GM21619 (cell line): ENCODE measurements around the gene PAQR4.

ENCODE experiments used
- ATAC-seq: cut with Tn5 transposase; IDR thresholded peaks from one replicate; pipeline ENCODE4 v1.9.1; 2021; ENCODE audit not compliant: unreplicated experiment

The PAQR4 gene

DNA sequence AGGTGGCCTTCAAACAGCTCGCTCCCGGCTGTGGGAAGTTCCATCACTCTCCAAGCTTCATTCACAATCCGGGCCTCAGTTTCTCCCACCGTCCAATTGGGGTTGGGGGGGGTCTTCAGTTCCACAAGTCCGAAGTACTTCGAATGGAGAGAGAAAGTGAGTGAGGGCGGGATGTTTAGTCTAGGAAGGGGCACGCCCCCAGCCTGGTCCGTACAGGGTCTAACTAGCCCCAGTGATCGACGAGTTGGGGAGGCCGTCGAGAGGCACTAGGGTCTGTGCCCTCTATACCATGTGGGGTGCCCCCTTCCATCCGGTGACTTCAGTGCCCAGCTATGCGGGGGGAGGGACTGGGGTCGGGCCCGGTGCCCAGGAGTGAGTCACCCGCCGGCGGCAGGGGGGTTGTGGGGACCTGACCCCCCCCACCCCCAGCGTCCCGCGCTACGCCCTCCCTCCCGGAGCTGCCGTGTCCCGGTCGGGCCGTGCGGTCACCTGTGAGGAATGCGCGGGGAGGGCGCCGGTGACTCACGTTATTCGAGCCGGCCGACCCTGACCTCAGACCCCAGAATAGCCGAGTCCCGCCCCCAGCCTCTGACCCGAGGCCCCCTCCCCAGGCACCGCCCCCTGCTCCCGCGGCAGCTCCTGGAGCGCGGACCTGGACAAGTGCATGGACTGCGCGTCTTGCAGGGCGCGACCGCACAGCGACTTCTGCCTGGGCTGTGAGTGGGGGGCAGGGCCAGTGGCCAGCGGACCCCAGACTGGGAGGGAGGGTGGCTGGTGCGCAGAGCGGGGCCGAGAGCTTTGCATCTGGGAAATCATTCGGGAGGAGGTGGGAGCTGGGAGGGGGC, 51.7 kb downstream of the PAQR4 start:
- ATAC-seq: no peak

DNA sequence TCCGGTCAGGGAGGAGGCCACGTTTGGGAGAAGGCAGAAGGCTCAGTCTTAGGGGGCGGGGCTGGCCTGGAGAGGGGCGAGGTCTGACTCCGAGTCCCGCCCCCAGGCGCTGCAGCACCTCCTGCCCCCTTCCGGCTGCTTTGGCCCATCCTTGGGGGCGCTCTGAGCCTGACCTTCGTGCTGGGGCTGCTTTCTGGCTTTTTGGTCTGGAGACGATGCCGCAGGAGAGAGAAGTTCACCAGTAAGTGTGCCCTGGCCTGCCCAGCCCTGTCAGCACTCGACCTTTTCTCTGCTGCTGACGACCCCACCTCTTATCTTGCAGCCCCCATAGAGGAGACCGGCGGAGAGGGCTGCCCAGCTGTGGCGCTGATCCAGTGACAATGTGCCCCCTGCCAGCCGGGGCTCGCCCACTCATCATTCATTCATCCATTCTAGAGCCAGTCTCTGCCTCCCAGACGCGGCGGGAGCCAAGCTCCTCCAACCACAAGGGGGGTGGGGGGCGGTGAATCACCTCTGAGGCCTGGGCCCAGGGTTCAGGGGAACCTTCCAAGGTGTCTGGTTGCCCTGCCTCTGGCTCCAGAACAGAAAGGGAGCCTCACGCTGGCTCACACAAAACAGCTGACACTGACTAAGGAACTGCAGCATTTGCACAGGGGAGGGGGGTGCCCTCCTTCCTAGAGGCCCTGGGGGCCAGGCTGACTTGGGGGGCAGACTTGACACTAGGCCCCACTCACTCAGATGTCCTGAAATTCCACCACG, 52.5 kb downstream of the PAQR4 start:
- ATAC-seq: no peak

DNA sequence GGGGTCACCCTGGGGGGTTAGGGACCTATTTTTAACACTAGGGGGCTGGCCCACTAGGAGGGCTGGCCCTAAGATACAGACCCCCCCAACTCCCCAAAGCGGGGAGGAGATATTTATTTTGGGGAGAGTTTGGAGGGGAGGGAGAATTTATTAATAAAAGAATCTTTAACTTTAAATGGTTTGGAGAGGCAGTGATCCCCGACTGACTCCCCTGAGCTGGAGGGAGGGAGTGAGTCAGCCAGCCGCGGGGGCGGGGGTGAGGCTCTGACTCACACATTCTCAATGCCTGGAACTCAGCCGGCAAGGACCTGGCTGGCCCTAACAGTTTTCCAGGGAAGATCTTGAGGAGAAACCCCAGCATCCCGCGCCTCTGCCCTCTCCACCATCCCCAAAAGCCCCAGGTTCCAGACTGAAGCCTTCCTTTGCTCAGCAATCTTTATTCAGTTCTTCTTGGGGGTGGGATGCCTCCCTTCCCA, 53.1 kb downstream of the PAQR4 start:
- ATAC-seq: no peak

DNA sequence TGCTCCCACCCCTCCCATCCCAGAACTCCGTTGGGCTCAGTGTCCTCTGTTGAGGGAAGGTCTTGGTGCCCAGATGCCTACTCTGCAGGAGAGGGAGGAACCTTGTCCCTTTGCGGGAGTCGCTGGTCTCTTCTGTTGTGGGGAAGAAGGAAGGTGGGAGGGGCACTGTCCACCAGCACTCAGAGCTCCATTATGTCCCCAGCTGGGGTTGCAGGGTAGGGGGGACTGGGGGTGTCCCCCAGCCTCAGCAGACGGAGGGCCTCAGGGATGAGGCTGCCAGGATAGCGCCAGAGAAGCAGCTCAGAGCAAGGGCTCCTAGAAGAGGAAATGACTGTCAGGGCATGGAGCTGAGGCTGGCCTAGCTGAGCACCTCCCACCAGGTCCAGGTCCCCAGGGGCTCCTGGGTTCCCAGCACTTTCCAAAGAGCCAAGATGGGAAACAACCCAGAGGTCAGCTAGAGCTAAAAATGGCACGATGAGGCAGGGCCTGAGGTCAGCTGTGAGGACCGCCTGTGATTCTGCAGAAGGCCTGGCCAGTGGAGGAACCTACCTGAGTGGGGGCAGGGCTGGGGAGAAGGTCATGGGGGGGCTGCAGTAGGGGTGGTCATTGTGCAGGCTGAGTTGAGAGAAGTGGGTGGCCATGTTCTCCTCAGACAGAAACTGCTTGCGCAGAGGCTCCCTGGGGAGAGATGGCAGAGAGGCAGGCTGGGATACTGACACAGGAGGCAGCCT, 53.7 kb downstream of the PAQR4 start:
- ATAC-seq: no peak
